NCI-H524 (cell line): Measurements from ENCODE around the gene EML6.
A peak's percentile ranks its signal among the peaks of the same experiment; 100 is the strongest.

ENCODE experiments used
- DNase-seq, 2 experiments: peaks; one replicate each; lab custom pipeline; 2025; lab: John Stamatoyannopoulos, UW

Gene EML6

DNA sequence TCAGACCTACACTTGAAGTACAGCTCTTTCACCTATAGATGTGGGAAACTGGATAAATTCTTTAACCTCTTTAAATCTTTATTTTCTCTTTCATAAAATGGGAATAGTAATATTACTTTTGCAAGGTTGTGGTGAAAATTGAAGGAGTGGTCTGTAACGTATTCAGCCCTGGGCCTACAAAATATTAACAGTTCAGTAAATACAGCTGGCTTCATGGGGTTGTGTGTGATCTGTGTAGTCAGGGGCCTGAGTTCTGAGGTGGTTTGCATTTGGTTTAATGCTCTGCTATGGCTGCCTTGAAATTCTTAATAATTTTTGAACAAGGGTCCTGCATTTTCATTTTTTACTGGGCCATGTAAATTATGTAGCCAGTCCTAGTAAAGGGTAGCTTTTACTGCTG lies 16.8 kb upstream of the EML6 start:
- DNase-seq, result no peak

DNA sequence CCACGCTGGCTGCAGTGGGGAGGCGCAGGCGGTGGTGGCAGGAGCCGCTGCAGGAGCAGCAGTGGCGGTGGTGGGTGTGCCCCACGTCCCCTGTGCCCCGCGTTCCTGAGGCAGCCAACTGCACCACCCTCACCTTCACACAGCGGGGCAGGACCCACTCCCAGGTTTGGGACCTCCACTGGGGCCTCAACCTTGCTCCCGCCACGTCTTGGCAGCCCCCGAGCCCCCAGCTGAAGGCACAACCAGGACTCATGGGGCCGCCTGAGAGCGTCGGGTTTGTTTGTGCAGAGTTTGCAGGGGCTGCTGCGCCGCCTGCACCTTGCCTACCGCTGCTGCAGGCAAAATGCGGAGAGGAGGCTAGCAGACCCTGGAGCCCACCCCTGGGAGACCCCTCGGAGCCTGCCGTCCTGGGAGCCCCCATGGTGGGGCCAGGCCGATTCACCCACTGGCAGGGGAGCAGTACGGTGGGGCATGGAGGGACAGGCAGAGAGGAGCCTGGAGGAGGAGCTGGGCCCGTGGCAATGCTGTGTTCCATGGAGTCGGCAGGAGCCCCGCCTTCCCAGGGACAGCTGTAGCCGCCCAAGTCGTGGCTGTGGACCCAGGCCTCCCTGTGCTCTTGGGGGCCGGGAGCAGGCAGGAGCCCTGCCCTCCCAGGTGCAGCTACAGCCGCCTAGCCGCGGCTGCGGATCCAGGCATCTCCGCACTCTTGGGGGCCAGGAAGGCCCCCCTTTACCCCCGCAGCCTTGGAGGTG lies 14.7 kb upstream of the EML6 start:
- peak; percentile 25 to 71 for DNase-seq

DNA sequence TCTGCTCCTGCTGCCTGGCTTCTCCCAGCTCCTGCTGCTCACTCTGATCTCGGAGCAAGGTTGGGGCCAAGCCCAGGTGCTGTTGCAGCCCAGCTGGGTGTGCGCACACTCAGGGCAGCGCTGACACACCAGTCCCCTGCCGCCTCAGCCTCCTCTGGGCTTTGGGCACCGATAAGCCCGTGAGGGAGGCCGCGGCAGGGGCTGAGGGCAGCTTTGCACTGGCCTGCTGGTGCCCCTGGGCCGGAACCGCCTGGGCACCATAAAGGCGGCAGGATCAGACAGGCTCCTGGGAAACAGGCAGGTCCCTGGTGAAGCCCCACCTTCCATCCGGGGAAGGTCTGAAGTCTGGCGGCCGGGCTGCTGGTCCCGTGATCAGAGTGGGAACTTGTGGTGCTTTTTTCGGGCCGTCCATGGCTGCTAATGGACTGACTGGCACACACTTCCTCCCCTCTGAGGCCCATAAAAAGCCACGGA lies 14.1 kb upstream of the EML6 start:
- no peak for DNase-seq

DNA sequence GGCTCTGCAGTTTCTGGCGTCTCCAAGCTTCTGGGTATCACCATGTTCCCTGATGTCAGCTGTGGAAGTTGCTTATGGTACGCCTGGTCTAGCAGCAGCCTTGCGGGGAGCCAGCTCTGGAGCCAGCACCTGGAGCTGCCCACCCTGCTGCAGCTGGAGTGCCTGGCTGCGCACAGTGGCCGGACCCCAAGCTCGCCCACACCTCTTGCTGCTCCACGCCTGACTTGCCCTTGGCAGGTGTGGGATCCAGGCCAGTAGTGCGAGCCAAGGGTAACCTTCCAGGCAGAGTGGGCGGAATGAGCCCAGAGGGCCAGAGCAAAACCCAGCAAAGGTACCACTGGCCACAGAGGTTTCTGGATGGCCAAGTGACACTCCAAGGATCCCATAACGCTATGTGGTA lies 13.2 kb upstream of the EML6 start:
- DNase-seq, result no peak

DNA sequence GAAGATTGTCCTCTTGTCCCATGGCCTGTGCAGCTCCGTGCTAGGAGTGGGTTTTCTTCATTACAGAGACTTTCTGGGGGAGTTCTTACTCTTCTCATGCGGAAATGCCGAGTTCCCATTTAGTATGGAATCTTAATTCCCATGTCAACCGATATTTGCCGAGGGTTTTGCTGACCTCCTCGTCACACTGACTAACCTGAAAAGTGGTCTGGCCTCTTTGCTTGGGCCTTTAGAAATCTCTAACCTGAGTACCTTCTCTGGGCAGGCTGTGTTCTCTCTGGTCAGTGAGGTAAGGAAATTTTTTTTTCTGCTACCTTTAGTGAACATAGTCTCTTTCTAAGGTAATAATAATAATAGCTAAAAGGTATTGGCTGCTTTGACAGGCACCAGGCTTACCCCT lies 10.9 kb upstream of the EML6 start:
- no peak for DNase-seq

DNA sequence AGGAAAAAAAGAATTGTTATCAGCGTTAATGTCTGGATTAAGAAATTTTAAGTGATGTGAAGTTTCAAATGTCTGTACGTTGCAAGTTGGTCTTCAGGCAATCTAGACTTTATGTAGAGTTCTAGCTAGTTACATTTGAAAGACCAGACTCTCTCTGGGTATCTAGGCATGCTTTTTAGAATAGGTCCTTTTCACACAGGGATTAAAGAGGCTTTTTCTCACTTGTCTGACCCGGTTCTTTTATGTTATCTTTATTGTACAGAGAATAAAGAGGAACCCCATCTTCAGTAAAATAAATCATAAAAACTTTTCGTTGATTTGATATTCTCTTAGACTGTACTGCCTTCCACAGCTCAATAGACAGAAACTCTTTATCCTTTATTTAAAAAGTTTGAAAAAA lies 8.5 kb upstream of the EML6 start:
- DNase-seq, result no peak

DNA sequence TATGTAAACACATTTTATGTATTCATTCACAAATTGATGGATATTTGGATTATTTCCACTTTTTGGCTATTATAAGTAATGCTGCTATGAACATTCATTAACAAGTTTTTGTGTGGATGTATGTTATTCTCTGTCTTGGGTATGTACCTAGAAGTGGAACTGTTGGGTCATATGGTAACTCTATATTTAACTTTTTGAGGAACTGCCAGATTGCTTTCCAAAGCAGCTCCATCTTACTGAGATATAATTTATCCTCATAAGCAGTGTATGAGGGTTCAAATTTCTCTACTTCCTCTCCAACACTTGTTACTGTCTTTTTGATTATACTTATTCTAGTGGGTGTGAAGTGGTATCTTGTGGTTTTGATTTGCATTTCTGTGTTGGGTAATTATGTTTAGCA lies 7.1 kb upstream of the EML6 start:
- DNase-seq, result no peak

DNA sequence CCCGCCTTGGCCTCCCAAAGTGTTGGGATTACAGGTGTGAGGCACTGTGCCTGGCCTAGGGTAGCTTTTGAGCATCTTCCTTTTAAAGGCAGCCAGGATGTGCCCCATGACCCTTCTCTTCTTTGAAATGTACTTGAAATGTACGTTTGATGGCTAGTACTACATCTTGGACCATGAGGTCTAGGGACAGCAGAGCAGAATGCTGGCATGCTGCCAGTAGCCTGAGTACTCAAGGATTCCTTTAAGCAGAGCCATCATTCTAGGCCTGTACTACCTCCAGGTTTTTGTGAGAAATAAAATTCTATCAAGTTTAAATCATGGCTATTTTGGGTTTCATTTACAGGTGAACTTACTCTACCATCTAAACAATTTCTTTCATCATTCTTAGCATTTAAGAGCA lies 2.9 kb upstream of the EML6 start:
- no peak for DNase-seq

DNA sequence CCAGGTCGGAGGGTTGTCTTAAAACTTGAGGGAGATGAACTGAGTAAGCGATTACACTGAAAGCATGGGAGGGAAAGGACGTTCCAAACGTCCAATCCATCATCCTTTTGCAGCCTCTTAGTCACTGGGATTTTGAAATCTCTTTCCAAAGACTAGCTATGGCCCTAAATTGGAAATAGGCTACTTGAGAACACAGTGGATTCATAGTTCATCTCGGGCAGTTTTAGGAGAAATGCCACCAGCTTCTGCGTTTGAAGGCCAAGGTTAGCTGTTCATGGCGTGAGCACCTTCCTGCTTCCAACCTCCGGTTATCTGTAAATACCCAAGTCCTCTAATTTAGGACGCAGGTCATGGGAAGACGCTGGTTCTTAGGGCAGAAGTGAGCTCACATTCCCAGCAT lies 821 bp upstream of the EML6 start:
- DNase-seq, result peak in 1 of 2 experiments; percentile 48

DNA sequence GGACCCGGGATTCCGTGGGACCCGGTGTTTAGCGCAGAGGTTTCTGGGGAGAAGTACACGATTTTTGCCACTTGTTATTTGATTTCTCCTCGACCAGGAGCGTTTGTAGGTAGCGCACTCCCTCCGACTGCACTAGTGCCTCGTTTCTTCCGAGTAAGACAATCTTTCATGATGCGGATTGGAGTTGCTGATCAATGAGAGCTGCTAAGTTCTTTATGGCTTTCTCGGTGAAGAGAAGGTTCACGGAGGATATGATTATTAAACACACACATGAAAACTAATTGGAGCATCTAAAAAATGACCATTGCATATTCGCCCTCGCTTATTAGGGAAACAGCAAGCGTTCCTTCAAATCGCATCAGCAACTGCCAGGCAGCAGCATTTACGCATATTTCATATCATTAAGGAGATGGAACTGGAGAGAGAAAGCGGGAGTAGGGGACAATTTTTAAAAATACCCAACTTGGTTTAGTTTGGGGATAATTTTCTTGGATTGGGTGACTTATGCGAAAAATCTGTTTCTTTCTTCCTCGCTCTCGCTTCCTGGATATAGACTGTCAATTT lies 616 bp downstream of the EML6 start:
- DNase-seq, result peak; percentile 68 to 75

DNA sequence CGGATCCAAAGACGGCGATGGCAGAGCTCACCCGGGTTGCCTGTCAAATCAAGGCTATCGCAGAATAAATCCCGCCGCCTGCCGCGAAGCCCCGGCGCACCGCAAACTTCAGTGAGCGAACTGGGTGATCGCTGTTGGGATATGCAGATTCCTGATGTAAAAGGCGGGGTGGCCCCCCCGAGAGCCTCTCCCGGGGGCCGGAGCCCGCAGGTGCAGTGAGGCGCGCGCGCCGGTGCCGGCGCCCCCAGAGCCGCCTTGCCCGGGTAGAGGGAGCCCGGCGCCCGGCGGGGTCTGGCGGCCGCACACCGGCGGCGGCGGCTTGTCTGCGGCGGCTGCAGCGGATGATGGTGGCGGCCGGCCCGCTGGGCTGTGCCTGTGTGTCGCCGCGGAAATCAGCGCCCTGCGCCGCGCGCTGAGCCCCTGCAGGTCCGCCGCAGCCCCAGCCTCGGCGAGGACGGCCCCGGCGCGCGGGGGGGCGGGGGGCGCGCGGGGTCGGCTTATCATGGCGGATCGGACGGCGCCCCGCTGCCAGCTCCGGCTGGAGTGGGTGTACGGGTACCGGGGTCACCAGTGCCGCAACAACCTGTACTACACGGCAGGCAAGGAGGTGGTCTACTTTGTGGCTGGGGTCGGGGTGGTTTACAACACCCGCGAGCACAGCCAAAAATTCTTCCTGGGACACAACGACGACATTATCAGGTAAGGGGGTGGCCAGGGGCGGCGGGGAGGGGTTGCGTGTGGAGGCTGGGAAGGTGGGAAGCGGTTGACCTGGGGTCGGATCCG lies 1.3 kb downstream of the EML6 start:
- DNase-seq, result peak; percentile 37 to 65

DNA sequence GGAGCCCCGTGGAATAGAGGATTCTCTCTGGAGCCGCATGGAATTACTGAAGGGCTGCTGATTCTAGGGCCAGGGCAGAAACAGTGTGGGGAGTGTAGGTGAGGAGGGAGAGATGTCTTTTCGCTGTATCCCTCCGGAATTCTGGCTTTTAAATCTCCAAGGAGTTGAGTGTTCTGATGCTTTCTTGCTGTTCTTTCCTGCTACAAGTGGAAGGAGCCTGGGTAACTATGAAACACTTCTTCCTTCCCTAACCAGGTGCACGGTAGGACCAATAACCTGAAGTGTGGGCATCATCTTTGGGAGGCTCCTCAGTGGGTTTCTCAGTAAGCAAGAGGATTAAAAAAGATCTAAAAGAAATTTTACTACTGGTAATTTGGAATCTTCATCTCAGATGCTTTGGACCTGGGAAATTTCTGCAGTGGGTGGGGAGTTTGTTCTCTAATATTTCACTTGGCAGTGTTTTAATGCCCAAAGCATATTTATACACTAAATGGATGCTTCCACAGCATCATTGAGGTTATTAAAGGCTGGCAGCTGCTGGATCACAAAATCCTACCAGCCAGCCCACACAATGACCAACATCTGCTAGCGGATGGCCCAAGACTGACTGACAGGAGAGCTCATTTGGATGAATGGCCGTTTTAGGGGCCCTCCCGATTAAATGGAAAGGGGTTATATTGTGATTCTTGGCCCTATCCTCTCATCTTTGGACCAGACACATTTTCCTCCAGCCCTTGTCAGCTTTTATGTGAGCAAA lies 2.1 kb downstream of the EML6 start:
- peak; percentile 55 to 67 for DNase-seq

DNA sequence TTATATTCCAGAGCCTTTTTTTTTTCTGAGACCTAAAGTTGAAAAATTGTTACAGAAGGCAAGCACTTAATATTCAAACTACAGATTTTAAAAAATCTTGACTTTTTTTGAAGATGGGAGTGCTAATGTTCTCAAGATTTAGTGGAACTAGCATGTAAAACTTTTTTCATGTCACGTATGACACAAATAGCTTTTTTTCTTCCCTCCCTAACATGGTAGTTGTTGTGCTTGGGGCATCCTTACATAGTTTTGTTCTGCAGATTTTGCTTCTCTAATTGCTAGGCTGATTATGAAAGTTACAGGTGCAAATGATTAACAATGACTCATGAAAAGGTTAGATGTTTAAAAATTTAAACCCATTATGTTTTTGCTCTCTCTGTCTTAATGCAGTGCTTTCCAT lies 3.0 kb downstream of the EML6 start:
- no peak for DNase-seq

DNA sequence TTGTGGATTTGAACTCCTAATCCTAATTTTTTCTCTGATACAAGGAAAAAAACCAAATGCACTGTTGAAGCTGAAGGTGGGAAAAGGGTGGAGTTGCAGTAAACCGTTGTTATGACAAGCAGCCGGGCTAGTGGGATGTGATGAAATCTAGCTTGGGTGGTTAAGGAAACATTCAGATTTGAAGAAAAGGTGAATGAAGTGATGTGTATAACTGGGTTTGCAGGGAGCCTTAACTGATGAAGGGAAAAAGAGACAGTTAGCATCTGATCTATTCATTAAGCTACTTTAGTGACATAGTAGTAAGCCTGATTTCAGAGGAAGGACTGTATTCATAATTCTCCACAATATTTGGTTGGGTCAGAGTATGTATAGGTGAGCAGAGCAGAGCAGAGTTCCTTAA lies 3.5 kb downstream of the EML6 start:
- no peak for DNase-seq

DNA sequence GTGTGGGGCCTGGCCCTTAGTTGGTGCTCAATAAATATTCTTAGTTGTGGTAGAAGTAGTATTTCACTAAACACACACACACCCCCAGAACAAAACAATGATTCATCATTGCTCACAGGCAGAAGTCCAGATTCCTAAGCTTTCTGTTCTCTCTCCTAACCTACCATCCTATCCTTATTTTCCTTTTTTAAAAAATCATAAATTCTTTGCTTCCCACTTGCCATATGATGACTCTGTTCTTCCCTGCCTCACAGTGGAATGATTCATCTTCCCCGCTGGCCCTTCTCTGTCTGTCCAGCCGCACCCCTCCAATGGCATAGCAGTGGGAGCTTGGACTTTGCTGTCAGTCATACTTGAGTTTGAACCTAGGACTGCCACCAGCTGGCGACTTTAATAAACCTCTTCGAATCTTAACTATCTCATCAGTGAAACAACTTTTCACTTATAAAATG lies 5.2 kb downstream of the EML6 start:
- DNase-seq, result no peak

DNA sequence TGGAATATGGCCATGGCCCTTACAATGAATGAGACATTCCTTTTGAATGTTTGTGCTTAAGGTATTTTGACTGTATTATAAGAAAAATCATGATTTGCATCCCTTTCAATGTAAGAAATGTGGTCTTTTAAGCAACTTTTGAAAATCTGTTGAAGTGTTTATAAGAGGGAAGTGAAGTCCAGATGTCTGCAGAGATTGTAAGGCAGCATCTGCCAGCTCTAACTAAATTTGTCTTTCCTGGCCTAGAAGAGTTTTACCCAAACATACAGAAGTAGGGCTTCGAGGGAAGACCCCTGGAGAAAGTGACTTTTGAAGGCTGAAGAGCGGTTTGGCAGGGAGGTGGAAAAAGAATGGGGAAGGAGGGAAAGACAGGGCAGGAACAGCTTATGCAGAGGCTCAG lies 12.2 kb downstream of the EML6 start:
- no peak for DNase-seq

DNA sequence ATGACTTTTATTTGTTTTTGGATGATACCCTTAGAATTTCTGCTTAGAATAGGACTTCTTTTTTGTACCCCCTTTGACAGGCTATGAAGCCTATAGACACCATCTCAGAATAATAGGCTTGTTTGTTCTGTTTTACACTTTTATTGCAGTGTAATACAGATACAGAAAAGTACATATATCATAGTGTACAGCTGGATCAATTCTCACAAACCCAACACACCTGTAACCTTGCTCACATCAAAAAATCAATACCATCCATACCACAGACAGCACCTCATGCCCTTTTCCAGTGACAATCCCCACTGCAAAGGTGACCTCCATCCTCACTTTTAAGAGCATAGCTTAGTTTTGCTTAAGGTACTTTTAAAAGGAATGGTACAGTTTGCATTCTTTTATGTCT lies 14.8 kb downstream of the EML6 start:
- no peak for DNase-seq

DNA sequence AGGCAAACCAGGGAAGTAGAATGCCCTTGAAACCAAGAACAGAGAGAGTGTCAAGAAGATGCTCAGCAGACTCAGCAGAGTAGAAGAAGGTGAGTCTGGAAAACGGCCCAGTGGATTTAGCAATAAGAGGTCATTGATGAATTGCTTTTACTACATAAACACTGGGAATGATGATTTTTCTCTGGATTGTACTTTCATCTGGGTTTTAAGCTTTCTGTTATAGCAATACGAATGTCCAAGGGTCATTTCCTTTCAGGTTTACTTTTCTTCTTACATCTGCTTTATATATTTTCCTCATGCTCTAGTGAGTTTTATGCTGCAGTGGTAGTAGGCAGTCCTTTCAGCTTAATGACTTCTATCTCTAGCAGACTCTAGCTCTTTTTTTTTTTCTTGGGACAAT lies 16.9 kb downstream of the EML6 start:
- DNase-seq, result no peak

DNA sequence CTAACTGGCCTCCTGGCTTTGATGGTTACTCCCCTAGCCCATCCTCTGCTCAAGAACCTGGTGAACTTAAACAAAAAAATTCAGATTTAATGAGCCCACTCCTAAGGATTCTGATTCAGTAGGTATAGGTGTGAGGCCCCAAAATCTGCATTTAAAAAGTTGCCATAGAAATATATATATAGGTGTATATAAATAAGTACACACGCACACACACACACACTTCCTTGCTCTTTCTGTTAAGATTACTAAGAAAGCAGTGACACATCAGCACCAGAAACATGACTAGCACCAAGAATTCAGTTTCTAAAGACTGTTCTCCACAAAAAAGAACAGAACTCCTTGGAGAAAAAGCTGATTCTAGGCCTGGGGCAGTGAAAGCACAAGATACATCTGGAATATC lies 17.8 kb downstream of the EML6 start:
- DNase-seq, result no peak

DNA sequence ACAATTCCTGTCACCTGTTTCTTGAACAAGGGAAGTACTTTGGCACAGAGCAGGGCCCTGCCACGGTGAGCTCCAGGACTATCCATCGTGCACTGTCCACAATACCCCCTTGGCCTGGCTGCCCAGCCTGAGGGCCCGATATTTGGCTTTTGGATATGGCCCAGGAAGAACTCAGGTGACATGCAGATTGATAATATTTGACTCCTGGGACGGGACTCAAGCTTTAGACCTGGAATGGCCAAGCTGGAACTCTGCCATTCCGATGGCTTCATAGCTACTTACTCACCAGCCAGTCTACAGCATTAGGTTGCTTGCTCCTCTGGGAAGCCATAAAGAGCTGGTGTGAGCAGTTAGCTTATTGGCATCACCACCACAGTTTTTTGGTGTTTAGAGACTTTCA lies 26.6 kb downstream of the EML6 start:
- DNase-seq, result no peak

DNA sequence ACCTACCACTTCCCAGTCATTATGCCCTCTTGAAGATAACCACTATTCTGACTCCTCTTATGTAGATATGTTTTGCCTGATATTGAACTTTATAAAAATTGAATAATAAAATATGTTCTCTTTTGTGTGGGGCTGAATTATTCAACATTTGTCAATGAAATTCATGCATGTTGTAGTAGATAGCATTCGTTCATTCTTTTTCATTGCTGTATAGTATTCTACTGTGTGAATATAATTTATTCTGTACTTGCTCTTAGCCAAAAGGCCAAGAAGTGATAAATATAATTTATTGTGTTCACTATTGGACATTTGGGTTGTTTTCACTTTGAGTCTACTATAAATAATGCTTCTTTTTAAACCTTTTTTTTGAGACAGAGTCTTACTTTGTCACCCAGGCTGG lies 29.0 kb downstream of the EML6 start:
- DNase-seq, result no peak

DNA sequence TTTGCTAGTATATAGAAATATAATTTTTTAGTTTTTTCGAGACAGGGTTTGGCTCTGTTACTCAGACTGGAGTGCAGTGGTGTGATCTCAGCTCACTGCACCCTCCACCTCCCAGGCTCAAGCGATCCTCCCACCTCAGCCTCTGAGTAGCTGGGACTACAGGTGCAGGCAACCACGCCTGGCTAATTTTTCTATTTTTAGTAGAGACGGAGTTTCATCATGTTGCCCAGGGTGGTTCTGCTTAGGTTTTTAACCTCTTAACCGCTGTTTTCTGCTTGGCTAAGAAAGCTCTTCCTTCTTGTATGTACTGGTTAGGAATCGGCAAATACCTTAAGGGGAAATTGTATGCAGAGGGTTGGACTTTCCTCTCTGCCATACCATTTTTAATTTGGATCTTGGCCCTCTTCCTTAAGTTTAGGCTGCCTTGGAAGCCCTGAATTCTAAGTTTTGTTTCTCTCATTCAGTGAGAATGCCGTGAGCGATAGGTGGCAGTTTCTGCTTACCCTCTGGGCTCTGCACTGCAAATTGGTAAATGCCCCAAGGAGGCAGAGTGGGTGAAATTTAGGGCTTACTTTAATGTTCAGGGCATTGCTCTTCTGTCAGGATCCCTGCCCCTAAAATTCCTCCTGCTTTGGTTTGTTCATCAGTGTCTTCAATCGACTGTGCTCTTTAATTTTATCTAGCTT lies 32.3 kb downstream of the EML6 start:
- DNase-seq, result no peak
